ENCODE data around the gene MBOAT2. TPM values are rescaled to one million over a fixed set of nuclear protein-coding genes. Genes with fewer than 3 reads are reported as not detected.

MBOAT2 gene
- total RNA-seq, 1 experiment from 2014 or later: 30.7 TPM

GRCh38 chr2:8953525-8953924, 50.0 kb downstream of the MBOAT2 start:
- H3K36me3 ChIP-seq (ENCODE audit: low read depth, low read length): peaks cover 33% of the 10 kb centered on the region
- no peaks in the 10 kb centered on the region for H3K9me2 ChIP-seq (replicated peaks; ENCODE audit: low read length)
- no peak overlapping the region for H3K27ac ChIP-seq (ENCODE audit: low read length)
- TF ChIP-seq EZH2phosphoT487 (IDR thresholded peaks at IDR 0.05; ENCODE audit: borderline replicate concordance, low read length) (no peak), EZH2 (IDR thresholded peaks at IDR 0.05; ENCODE audit: low read length, unreplicated experiment) (no peak)
- TF ChIP-seq, protein P1, sequence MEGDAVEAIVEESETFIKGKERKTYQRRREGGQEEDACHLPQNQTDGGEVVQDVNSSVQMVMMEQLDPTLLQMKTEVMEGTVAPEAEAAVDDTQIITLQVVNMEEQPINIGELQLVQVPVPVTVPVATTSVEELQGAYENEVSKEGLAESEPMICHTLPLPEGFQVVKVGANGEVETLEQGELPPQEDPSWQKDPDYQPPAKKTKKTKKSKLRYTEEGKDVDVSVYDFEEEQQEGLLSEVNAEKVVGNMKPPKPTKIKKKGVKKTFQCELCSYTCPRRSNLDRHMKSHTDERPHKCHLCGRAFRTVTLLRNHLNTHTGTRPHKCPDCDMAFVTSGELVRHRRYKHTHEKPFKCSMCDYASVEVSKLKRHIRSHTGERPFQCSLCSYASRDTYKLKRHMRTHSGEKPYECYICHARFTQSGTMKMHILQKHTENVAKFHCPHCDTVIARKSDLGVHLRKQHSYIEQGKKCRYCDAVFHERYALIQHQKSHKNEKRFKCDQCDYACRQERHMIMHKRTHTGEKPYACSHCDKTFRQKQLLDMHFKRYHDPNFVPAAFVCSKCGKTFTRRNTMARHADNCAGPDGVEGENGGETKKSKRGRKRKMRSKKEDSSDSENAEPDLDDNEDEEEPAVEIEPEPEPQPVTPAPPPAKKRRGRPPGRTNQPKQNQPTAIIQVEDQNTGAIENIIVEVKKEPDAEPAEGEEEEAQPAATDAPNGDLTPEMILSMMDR (conservative IDR thresholded peaks at IDR 0.05; ENCODE audit: low read depth, low read length): no peak
- H3K79me2 ChIP-seq (ENCODE audit: low read length): peaks cover 11% of the 10 kb centered on the region; the same call in 1 of the 2 replicates
- peaks cover 8% of the 10 kb centered on the region; the same call in 1 of the 2 replicates for H3K9me3 ChIP-seq (ENCODE audit: low read length)
- no peaks in the 10 kb centered on the region for H3K4me1 ChIP-seq (ENCODE audit: insufficient read depth, low read length)
- no TSS peak for BruUV-seq (replicated peaks)
- H3K27me3 ChIP-seq (ENCODE audit: low read length): no peaks in the 10 kb centered on the region
- no peak for ATAC-seq
- no peak overlapping the region for H3K4me3 ChIP-seq (ENCODE audit: low read length)
- H2AFZ ChIP-seq (ENCODE audit: low read length): no peak overlapping the region
- intact Hi-C loops (cut with micrococcal nuclease): no loop called here
- H3K4me2 ChIP-seq (ENCODE audit: low read length): no peak overlapping the region
- ChIA-PET POLR2A (ENCODE audit: unreplicated experiment) (no interaction called here), CTCF (no interaction called here)
- no peak for DNase-seq
- H3K9ac ChIP-seq (ENCODE audit: low read length): no peak overlapping the region
- no peaks in the 10 kb centered on the region for H4K20me1 ChIP-seq (ENCODE audit: low read length)
- no peaks in the 10 kb centered on the region for H3F3A ChIP-seq (ENCODE audit: low read length, unreplicated experiment)

DNA sequence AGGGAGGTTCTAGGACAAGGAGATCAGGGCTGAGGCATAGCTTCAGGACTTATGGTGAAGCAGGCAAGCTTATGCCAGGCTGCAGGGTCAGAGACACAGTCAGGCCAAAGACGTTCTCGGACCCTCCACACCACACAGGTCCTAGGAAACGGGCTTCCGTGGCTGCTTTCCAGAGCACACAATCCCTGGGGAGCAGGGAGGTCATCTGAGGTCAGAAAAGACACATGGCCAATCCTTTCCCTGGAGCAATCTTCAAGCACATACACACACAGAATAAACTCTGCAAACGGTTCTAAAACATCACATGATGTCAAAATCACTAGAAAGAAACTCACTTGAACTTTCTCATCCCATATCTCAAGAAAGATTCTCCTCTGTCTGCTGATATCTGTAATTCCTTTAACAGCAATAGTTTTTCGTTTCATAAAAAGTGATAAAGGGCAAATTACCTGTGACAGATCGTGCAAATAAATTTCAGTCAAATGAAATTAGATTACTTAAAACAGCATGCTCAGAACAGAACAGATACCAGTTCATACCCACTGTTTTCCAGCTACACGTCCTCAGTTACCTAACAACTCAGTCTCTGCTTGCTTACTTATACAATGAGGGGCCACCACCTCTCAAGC, 63.9 kb downstream of the MBOAT2 start:
- no peak overlapping the region for H3K4me2 ChIP-seq (ENCODE audit: low read length)
- H3K4me1 ChIP-seq (ENCODE audit: insufficient read depth, low read length): no peaks in the 10 kb centered on the region
- ChIA-PET CTCF (no interaction called here), POLR2A (ENCODE audit: unreplicated experiment) (no interaction called here)
- no peaks in the 10 kb centered on the region for H3F3A ChIP-seq (ENCODE audit: low read length, unreplicated experiment)
- H3K9me3 ChIP-seq (ENCODE audit: low read length): no peaks in the 10 kb centered on the region
- intact Hi-C loops (cut with micrococcal nuclease): no loop called here
- no TSS peak for BruUV-seq (replicated peaks)
- DNase-seq: no peak
- no peak for ATAC-seq
- H3K9ac ChIP-seq (ENCODE audit: low read length): no peak overlapping the region
- H3K27ac ChIP-seq (ENCODE audit: low read length): no peak overlapping the region
- H4K20me1 ChIP-seq (ENCODE audit: low read length): no peaks in the 10 kb centered on the region
- H3K27me3 ChIP-seq (ENCODE audit: low read length): no peaks in the 10 kb centered on the region
- H3K36me3 ChIP-seq (ENCODE audit: low read depth, low read length): peaks cover 3% of the 10 kb centered on the region; the same call in 1 of the 2 replicates
- H3K79me2 ChIP-seq (ENCODE audit: low read length): no peaks in the 10 kb centered on the region
- TF ChIP-seq EZH2 (IDR thresholded peaks at IDR 0.05; ENCODE audit: low read length, unreplicated experiment): no peak
- TF ChIP-seq, protein P1 (conservative IDR thresholded peaks at IDR 0.05; ENCODE audit: low read depth, low read length): no peak
- no peak for TF ChIP-seq EZH2phosphoT487 (IDR thresholded peaks at IDR 0.05; ENCODE audit: borderline replicate concordance, low read length)
- H3K9me2 ChIP-seq (replicated peaks; ENCODE audit: low read length): no peaks in the 10 kb centered on the region
- no peak overlapping the region for H3K4me3 ChIP-seq (ENCODE audit: low read length)
- no peak overlapping the region for H2AFZ ChIP-seq (ENCODE audit: low read length)

- TF ChIP-seq, protein P1 (conservative IDR thresholded peaks at IDR 0.05; ENCODE audit: low read depth, low read length): no peak
- TF ChIP-seq EZH2 (IDR thresholded peaks at IDR 0.05; ENCODE audit: low read length, unreplicated experiment) (no peak), EZH2phosphoT487 (IDR thresholded peaks at IDR 0.05; ENCODE audit: borderline replicate concordance, low read length) (no peak)
- ChIA-PET CTCF (interaction anchor here (0.6 kb wide), 1 partner anchor 14 kb away, joined by 4 read pairs; no protein-coding TSS in a partner anchor), POLR2A (ENCODE audit: unreplicated experiment) (no interaction called here)
- Histone ChIP-seq H3K27ac (ENCODE audit: low read length) (no peak overlapping the region), H2AFZ (ENCODE audit: low read length) (no peak overlapping the region), H4K20me1 (ENCODE audit: low read length) (no peaks in the 10 kb centered on the region), H3K79me2 (ENCODE audit: low read length) (no peaks in the 10 kb centered on the region), H3K9me2 (replicated peaks; ENCODE audit: low read length) (no peaks in the 10 kb centered on the region), H3F3A (ENCODE audit: low read length, unreplicated experiment) (no peaks in the 10 kb centered on the region), H3K9ac (ENCODE audit: low read length) (no peak overlapping the region), H3K4me3 (ENCODE audit: low read length) (no peak overlapping the region), H3K9me3 (ENCODE audit: low read length) (no peaks in the 10 kb centered on the region), H3K36me3 (ENCODE audit: low read depth, low read length) (peaks cover 12% of the 10 kb centered on the region; the same call in 1 of the 2 replicates), H3K27me3 (ENCODE audit: low read length) (no peaks in the 10 kb centered on the region), H3K4me1 (ENCODE audit: insufficient read depth, low read length) (no peaks in the 10 kb centered on the region), H3K4me2 (ENCODE audit: low read length) (no peak overlapping the region)
- DNase-seq (no peak), ATAC-seq (no peak)
- BruUV-seq (replicated peaks): no TSS peak
- intact Hi-C loops (cut with micrococcal nuclease): no loop called here
Observed at GRCh38 chr2:8938384-8938783, 65.1 kb downstream of the MBOAT2 start.
